ENCODE data around the gene CASKIN1. TPM values are rescaled to one million over a fixed set of nuclear protein-coding genes. Genes with fewer than 3 reads are reported as not detected.

Gene CASKIN1
- total and polyA plus RNA-seq, 10 of the 15 experiments (the other 5 are each of a cell fraction or from before 2014, with no cell fraction given) = 0.03 to 0.33 (median 0.11) TPM; not detected in 5

- ATAC-seq (no peak), FAIRE-seq (no peak), DNase-seq (ENCODE audit: low read depth, low spot score) (no peak)
- in situ Hi-C loops (cut with MboI) (no loop called here), intact Hi-C loops (cut with micrococcal nuclease; ENCODE audit: unreplicated experiment) (no loop called here)
- over 99% methylated on average over 19 of the region's 20 CpGs for WGBS (ENCODE audit: insufficient coverage, insufficient replicate concordance, low lambda C conversion rate, missing lambda C conversion rate)
- RAD21 ChIA-PET (ENCODE audit: unreplicated experiment) = no interaction called here
- no TSS peak for BruUV-seq (replicated peaks)
- Histone ChIP-seq H3K27me3 (replicated peaks in 1 of 2; ENCODE audit: control insufficient read depth in 2 of 2, insufficient read depth in 2 of 2, low read length in 1 of 2) (no peaks in the 10 kb centered on the region; a peak in 1 of 4 replicates), H3K36me3 (ENCODE audit: control insufficient read depth in 2 of 2, insufficient read depth in 2 of 2, low read length in 1 of 2) (peaks cover 0 to under 1% of the 10 kb centered on the region in 2 experiments; a peak in 2 of 4 replicates), H3K9ac (ENCODE audit: control insufficient read depth, insufficient read depth, low read length) (no peak overlapping the region), H3K27ac (ENCODE audit: control insufficient read depth, insufficient read depth) (no peak overlapping the region), H3K4me3 (no peak overlapping the region), H3K4me1 (ENCODE audit: control insufficient read depth, insufficient read depth, low read length) (no peaks in the 10 kb centered on the region), H4K20me1 (ENCODE audit: control insufficient read depth, insufficient read depth) (no peaks in the 10 kb centered on the region), H2AFZ (ENCODE audit: control insufficient read depth, low read depth, low read length) (no peak overlapping the region), H3K9me3 (replicated peaks; ENCODE audit: control insufficient read depth, insufficient read depth, low read length) (no peaks in the 10 kb centered on the region), H3K4me2 (ENCODE audit: control insufficient read depth, insufficient read depth) (no peak overlapping the region), H3K79me2 (ENCODE audit: control insufficient read depth, insufficient read depth, low read length) (no peaks in the 10 kb centered on the region)
- SMC1A ChIA-PET (ENCODE audit: uncharacterized antibody, unreplicated experiment) = no interaction called here
- TF ChIP-seq CBX5 (IDR thresholded peaks at IDR 0.05; ENCODE audit: low read depth) = no peak
- no peak for TF ChIP-seq SUPT20H (IDR thresholded peaks at IDR 0.05; ENCODE audit: borderline replicate concordance, control insufficient read depth, low read depth, low read length)
- no peak for TF ChIP-seq USF2 (IDR thresholded peaks at IDR 0.05; ENCODE audit: borderline replicate concordance, low read depth, low read length)
- TF ChIP-seq BCL3 (IDR thresholded peaks at IDR 0.05; ENCODE audit: borderline replicate concordance, insufficient read depth, low read depth, low read length, poor library complexity, severe bottlenecking) = peak; percentile 83
- no peak for TF ChIP-seq CBX3 (IDR thresholded peaks at IDR 0.05; ENCODE audit: borderline replicate concordance, low read depth)
- CTCF ChIA-PET = no interaction called here
- POLR2A ChIA-PET = no interaction called here
Observed at GRCh38 chr16:2181952-2182351, 14.5 kb downstream of the CASKIN1 start.
